GM21526 (cell line): ENCODE data around the gene OR2T29.
A peak's percentile ranks its signal among the peaks of the same experiment; 100 is the strongest.
"Not testable (repeated sequence)": the region's sequence is repeated elsewhere in the genome, so short reads cannot be mapped to it uniquely, and the experiment has no call there.

ENCODE experiments used
- ATAC-seq: cut with Tn5 transposase; IDR thresholded peaks from one replicate; pipeline ENCODE4 v1.9.1; 2021; ENCODE audit warnings: moderate library complexity; ENCODE audit not compliant: unreplicated experiment, low FRiP score

The OR2T29 gene

GRCh38 chr1:248562672-248563071 is at the start of gene OR2T29:
TSS of gene OR2T29 (minus strand) at chr1:248562772. CDS start at chr1:248559491, 3,281 bp downstream.
- not testable (repeated sequence) for ATAC-seq

- ATAC-seq = no peak
Observed at GRCh38 chr1:248611883-248612414, 49.4 kb upstream of the OR2T29 start.

- no peak for ATAC-seq
Observed at GRCh38 chr1:248610301-248610700, 47.7 kb upstream of the OR2T29 start.

- no peak for ATAC-seq
Observed at GRCh38 chr1:248599396-248599795, 36.8 kb upstream of the OR2T29 start.

GRCh38 chr1:248597589-248597988 is 35.0 kb upstream of the OR2T29 start, which contains the start of gene OR2T10:
TSS of gene OR2T10 (minus strand) at chr1:248597700. CDS start at chr1:248593768, 3,932 bp downstream.
- no peak for ATAC-seq

GRCh38 chr1:248596615-248597014 is 34.0 kb upstream of the OR2T29 start:
- peak; percentile 61 for ATAC-seq

GRCh38 chr1:248593226-248593625 is 30.7 kb upstream of the OR2T29 start:
- no peak for ATAC-seq

- no peak for ATAC-seq
Observed at GRCh38 chr1:248592655-248593054, 30.1 kb upstream of the OR2T29 start.

GRCh38 chr1:248590055-248590454 is 27.5 kb upstream of the OR2T29 start:
- no peak for ATAC-seq

- ATAC-seq = peak; percentile 53
Observed at GRCh38 chr1:248589334-248589733, 26.8 kb upstream of the OR2T29 start.

- no peak for ATAC-seq
Observed at GRCh38 chr1:248585266-248585665, 22.7 kb upstream of the OR2T29 start.

GRCh38 chr1:248576260-248576980 is 13.8 kb upstream of the OR2T29 start:
- no peak for ATAC-seq

- ATAC-seq = not testable (repeated sequence)
Observed at GRCh38 chr1:248574657-248575056, 12.1 kb upstream of the OR2T29 start, which contains the start of gene OR2T34. TSS of gene OR2T34 (minus strand) at chr1:248574757. CDS start at chr1:248574757, 0 bp downstream.

- ATAC-seq = not testable (repeated sequence)
Observed at GRCh38 chr1:248573856-248574255, 11.3 kb upstream of the OR2T29 start.

GRCh38 chr1:248572049-248572448 is 9.5 kb upstream of the OR2T29 start:
- not testable (repeated sequence) for ATAC-seq

- ATAC-seq = not testable (repeated sequence)
Observed at GRCh38 chr1:248570811-248571210, 8.2 kb upstream of the OR2T29 start.

GRCh38 chr1:248569049-248569448 is 6.5 kb upstream of the OR2T29 start:
- ATAC-seq = not testable (repeated sequence)

GRCh38 chr1:248565530-248566373 is 3.2 kb upstream of the OR2T29 start:
- ATAC-seq = peak; percentile 62

GRCh38 chr1:248551027-248551426 is 11.5 kb downstream of the OR2T29 start:
- not testable (repeated sequence) for ATAC-seq

- ATAC-seq = not testable (repeated sequence)
Observed at GRCh38 chr1:248547383-248547782, 15.2 kb downstream of the OR2T29 start.

GRCh38 chr1:248537449-248537848 is 25.1 kb downstream of the OR2T29 start:
- ATAC-seq = not testable (repeated sequence)
